GM13977 (cell line): ENCODE data around the gene TTC33.

ENCODE experiments used
- DNase-seq: peaks from one replicate; pipeline ENCODE4 v3.0.0; 2012; ENCODE audit warnings: low spot score
- CTCF ChIP-seq: IDR thresholded peaks from 2 replicates; pipeline ENCODE4 v1.5.1; 2012; ENCODE audit warnings: mild to moderate bottlenecking, control low read depth; ENCODE audit not compliant: insufficient read depth; ENCODE audit errors: extremely low read depth, missing control alignments
- in situ Hi-C: fragments of 300-500 bp; cut with MboI; formaldehyde crosslinking; loops from one replicate; pipeline ENCODE4 v1.12.0; 2022; ENCODE audit warnings: low sequenced_read_pairs, low pct_unique_long_range_greater_than_20kb, mixed read lengths, inconsistent platforms; ENCODE audit not compliant: unreplicated experiment

TTC33 gene

GRCh38 chr5:40479939-40480338, 275.8 kb downstream of the TTC33 start:
- TF ChIP-seq CTCF: no peak
- in situ Hi-C loops: loop anchor here (10.0 kb wide), 1 partner anchor 105 kb away; no protein-coding TSS in a partner anchor
- DNase-seq: no peak

GRCh38 chr5:40478766-40479165, 277.0 kb downstream of the TTC33 start:
- no peak for DNase-seq
- no peak for TF ChIP-seq CTCF
- in situ Hi-C loops: no loop called here

DNA sequence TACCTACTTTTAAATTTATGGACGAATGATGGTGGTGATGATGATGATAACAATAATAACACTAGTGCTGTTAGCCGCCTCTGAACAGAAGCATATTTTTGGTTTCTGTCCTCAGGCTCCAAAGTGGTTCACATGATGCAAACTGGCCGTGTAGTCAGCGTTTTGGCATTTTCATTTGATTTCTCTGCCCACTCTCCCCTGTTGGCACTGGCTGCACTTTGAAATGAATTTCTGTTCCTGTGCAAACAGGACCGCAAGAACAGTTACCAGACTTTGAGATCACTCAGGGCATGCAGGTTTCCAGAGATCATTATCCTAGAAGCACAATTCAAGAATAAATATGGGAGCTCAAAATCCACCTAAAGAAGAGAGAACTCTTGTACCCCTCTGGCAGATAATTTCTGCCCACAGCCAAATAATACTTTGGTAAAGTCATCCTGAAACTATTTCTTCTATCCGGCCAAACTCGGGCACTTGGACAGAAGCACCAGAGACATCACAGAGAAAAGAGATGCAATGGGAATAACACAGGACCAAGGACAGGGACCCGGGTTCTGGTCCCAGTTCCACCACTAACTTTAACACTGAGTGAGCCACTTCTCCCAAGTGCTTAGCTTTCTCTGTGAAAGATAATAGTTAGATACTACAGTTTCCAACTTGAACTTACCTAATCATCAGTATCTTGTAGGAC, 277.8 kb downstream of the TTC33 start:
- in situ Hi-C loops: no loop called here
- DNase-seq: no peak
- no peak for TF ChIP-seq CTCF

GRCh38 chr5:40475561-40475960, 280.2 kb downstream of the TTC33 start:
- in situ Hi-C loops: no loop called here
- DNase-seq: no peak
- TF ChIP-seq CTCF: no peak

DNA sequence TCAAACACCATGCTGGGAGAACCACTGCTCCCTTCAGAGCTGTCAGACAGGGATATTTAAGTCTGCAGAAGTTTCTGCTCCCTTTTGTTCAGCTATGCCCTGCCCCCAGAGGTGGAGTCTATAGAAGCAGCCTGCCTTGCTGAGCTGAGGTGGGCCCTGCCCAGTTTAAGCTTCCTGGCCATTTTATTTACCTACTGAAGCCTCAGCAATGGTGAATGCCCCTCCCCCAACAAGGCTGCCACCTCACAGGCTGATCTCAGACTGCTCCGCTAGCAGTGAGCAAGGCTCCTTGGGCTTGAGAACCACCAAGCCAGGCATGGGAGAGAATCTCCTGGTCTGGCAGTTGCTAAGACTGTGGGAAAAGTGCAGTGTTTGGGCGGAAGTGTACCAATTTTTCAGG, 281.5 kb downstream of the TTC33 start:
- no peak for DNase-seq
- TF ChIP-seq CTCF: no peak
- in situ Hi-C loops: no loop called here

- no peak for TF ChIP-seq CTCF
- DNase-seq: no peak
- in situ Hi-C loops: no loop called here
Measured at GRCh38 chr5:40465416-40465815, 290.3 kb downstream of the TTC33 start.

DNA sequence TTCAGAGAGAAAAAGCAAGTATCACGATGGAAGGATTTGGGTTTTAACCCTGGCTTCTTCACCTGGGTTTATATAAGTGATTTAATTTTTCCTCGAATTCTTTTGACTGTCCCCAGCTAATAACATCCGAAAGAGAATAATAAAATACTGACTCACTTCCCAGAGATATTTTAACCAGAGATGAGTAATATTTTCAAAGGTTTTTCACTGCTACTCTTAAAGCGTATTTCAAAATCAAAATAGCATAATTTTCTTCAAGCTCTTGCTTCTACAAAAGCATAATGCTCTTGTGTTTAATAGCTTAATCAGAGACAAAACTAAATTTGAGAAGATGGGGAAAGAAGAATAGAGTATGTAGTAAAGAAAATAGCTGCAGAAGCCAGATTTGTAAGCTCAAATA, 291.2 kb downstream of the TTC33 start:
- DNase-seq: no peak
- TF ChIP-seq CTCF: no peak
- in situ Hi-C loops: no loop called here
